GM12872 (cell line): ENCODE data around the gene LPAR1.

ENCODE experiments used
- TF ChIP-seq, protein P1 (sequence below): IDR thresholded peaks from 3 replicates; pipeline ENCODE4 v1.5.1; 2011; ENCODE audit warnings: low read depth, mild to moderate bottlenecking, low read length, moderate library complexity; ENCODE audit not compliant: insufficient read depth

LPAR1 gene

DNA sequence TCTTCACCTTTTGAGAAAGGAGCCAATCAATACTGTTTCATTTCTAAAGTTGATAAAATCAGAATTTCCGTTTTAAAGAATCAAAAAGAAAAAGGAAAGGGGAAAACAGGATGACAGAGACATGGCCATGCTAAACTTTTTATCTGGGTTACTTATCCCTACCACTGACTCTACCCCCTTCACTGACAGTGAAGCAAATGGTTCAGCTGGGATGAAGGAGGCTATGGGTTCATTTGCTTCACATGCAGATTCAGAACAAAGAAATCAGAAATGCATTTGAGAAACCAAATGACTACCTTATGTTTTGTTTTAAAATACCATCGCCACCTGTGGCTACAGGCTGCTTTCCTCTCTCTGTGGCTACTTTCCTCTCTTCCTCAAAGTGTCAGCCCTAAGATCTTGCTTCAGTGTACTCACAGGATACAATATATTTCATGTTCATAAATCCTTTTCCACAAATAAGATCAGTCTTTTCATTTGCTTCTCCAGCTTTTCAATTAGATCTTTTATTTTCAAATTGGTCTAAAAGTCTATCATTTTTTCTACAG is 53.3 kb downstream of the LPAR1 start:
- TF ChIP-seq, protein P1, sequence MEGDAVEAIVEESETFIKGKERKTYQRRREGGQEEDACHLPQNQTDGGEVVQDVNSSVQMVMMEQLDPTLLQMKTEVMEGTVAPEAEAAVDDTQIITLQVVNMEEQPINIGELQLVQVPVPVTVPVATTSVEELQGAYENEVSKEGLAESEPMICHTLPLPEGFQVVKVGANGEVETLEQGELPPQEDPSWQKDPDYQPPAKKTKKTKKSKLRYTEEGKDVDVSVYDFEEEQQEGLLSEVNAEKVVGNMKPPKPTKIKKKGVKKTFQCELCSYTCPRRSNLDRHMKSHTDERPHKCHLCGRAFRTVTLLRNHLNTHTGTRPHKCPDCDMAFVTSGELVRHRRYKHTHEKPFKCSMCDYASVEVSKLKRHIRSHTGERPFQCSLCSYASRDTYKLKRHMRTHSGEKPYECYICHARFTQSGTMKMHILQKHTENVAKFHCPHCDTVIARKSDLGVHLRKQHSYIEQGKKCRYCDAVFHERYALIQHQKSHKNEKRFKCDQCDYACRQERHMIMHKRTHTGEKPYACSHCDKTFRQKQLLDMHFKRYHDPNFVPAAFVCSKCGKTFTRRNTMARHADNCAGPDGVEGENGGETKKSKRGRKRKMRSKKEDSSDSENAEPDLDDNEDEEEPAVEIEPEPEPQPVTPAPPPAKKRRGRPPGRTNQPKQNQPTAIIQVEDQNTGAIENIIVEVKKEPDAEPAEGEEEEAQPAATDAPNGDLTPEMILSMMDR, result no peak

DNA sequence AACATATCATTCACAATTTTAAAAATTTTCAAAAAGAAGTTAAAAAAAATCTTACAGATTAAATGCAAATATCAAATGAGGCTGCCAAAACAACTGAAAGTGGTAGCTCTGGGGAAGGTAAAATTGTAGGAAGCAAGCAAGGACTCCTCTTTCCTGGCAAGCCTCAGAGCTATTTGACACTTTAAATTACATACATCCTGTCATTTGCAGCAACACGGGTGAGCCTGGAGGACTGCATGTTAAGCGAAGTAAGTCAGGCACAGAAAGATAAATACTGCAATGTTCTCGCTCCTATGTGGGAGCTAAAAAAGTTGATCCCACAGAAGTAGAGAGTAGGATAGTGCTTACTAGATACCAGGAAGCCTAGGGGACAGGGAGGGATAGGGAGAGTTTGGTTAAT is 58.0 kb downstream of the LPAR1 start:
- TF ChIP-seq, protein P1, result no peak

DNA sequence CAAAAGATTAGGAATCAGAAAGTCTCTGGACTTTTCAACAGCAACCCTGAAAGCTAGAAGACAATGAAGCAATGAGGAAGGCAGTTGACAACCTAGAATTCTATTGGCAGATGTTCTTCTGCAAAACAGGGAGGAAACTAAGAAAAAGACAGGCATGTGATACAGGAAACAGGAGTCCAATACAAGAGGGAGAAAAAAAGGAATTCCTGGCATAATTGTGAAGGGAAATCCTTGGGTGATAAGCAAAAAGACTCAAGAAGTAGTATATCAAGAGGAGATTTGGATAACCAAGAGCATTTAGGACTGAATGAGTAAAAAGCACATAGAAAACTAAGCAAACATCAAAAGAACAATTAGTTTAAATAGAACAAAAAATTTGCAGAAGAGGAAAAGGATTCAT is 58.6 kb downstream of the LPAR1 start:
- TF ChIP-seq, protein P1, result no peak

DNA sequence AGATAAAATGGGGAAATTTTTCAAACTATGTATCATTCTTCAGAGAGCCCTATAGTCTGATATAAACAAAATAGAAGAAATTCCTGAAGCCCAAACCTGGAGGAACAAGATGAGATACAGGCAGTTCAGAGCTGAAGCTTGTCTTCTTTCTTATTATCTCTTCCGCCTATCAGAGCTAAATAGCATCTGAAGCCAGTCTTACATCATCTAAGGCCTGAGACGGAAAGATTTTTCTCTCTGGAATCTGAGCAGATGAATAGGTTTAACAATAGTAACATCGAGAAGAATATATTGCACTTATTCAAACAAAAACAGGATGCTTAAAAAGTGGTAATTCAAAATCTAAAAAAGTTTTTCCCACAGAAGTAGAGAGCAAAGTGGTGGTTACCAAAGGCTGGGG is 59.8 kb downstream of the LPAR1 start:
- TF ChIP-seq, protein P1, result no peak

DNA sequence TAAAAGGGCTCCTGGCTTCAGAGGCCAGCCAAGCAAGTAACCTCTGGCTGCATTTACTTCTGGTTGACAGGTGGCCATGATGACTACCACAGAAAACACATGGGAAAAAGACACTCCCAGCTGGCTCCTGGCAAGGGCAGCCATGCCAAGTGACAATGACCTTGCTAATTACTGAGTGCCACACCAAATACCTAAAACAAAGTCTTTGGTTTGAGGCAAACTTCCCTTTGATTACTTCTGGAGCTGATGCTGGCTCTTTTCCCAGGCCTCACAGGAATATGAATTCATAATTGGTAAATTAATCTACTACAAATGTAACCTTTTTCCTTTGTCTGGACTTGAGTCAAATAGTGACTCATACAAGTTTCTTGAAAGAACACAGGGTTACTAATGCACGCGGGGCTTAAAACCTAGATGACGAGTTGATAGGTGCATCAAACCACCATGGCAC is 61.0 kb downstream of the LPAR1 start:
- TF ChIP-seq, protein P1, result no peak

DNA sequence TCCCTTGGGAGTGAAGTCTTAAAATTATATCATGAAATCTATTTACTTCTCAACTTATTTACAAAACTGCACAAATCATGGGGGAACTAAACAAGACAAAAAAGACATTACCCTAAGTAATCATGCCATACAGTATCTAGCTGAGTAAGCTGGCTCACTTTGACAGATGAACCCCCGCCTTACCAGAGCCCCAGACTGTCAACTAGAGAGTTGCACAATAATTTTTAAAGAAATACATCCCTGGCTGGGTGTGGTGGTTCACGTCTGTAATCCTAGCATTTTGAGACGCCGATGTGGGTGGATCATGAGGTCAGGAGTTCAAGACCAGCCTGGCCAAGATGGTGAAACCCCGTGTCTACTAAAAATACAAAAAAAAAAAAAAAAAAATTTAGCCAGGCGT is 62.3 kb downstream of the LPAR1 start:
- TF ChIP-seq, protein P1, result no peak

DNA sequence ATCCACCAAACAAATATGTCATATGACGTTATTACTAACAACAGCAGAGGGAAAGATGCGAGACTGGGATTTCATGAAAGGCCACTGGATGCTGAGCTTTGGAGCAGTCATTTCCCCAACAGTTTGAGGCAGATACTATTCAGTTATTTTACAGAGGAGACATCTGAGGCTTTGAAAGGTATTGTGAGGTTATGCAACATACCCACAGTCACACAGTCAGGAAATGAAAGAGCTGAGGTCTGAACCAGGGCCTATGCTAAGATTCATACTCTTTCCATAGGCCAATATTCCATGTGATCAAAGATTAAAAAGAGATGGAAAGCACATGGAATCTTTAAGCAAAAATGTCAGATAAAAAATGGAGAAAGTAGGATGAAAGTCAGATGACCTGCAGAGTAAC is 63.0 kb downstream of the LPAR1 start:
- TF ChIP-seq, protein P1, result no peak
